H1 (cell line): ENCODE results near the gene SPAG5. TPM values are rescaled to one million over a fixed set of nuclear protein-coding genes. Genes with fewer than 3 reads are reported as not detected.

Experiments
- CBX5 ChIP-seq: fragments of 300-800, 300-1000 bp; sonication (generic); IDR thresholded peaks from 2 replicates; pipeline ENCODE4 v1.7.1; 2016; ENCODE audit warnings: antibody characterized with exemption, low read length, low read depth
- CHD7 ChIP-seq: fragments of 300-600 bp; sonication (generic); IDR thresholded peaks from 2 replicates; pipeline ENCODE4 v1.7.1; 2012; ENCODE audit warnings: low read length, moderate library complexity, mild to moderate bottlenecking, inconsistent platforms; ENCODE audit not compliant: insufficient replicate concordance
- EZH2 ChIP-seq: fragments of 200-600 bp; sonication (generic); IDR thresholded peaks from 2 replicates; pipeline ENCODE4 v1.7.1; 2012; ENCODE audit warnings: low read depth, mild to moderate bottlenecking, moderate library complexity, low read length, inconsistent platforms; ENCODE audit not compliant: severe bottlenecking
- HDAC6 ChIP-seq: IDR thresholded peaks from one replicate; pipeline ENCODE4 v1.7.1; 2012; ENCODE audit warnings: low read depth, mild to moderate bottlenecking, inconsistent platforms, low read length, moderate library complexity
- JUND ChIP-seq: IDR thresholded peaks from 2 replicates; pipeline ENCODE4 v1.6.1; 2011; ENCODE audit warnings: mild to moderate bottlenecking, improper control_type of control experiment, low read length
- RBBP5 ChIP-seq: IDR thresholded peaks from 2 replicates; pipeline ENCODE4 v1.7.1; 2012; ENCODE audit warnings: low read depth, mild to moderate bottlenecking, inconsistent platforms, low read length, moderate library complexity, borderline replicate concordance
- SIX5 ChIP-seq: IDR thresholded peaks from 2 replicates; pipeline ENCODE4 v1.6.1; 2011; ENCODE audit warnings: mild to moderate bottlenecking, low read depth, low read length
- SRF ChIP-seq: IDR thresholded peaks from 2 replicates; pipeline ENCODE4 v1.6.1; 2011; ENCODE audit warnings: mild to moderate bottlenecking, low read depth, low read length, moderate library complexity
- SUZ12 ChIP-seq: fragments of 200-600 bp; sonication (generic); IDR thresholded peaks from 2 replicates; pipeline ENCODE4 v1.6.1; 2012; ENCODE audit warnings: mild to moderate bottlenecking, inconsistent platforms, low read length, moderate library complexity, mixed read lengths
- TAF1 ChIP-seq: IDR thresholded peaks from 2 replicates; pipeline ENCODE4 v1.6.1; 2011; ENCODE audit warnings: mild to moderate bottlenecking, low read depth, low read length
- polyA plus RNA-seq, 7 experiments: library from polyadenylated mRNA; depleted of rRNA in 3 of 7; stranded (reverse) in 5 of 7; unstranded in 2 of 7; fragments of >200 nt in 5 of 7; fragments of 200-250 nt in 2 of 7; gene quantifications; 1 replicate in 5 of 7; 2 replicates in 1 of 7; 4 replicates in 1 of 7; pipeline versions ENCODE4 v1.2.1 to v1.2.3, GENCODE V29; 2011 to 2013; ENCODE audit warnings: missing spikeins in 2 of 7, mixed read lengths in 2 of 7
- total RNA-seq: library from RNA; stranded (reverse); fragmentation: NEBNext Ultra II Directional; extraction: Animal tissue kit (Norgen Biotek cat#: 25700); gene quantifications from 2 replicates; pipeline ENCODE4 v1.2.1, GENCODE V29; 2021

The SPAG5 gene
- total and polyA plus RNA-seq, 2 of the 8 experiments (the other 6 are each of a cell fraction or from before 2014, with no cell fraction given), result 57.1 to 129 TPM

- no peak for TF ChIP-seq CHD7
- TF ChIP-seq JUND, result no peak
- TF ChIP-seq RBBP5, result no peak
- no peak for TF ChIP-seq TAF1
- TF ChIP-seq HDAC6, result no peak
- TF ChIP-seq SUZ12, result no peak
- no peak for TF ChIP-seq SIX5
- no peak for TF ChIP-seq SRF
- no peak for TF ChIP-seq EZH2
- no peak for TF ChIP-seq CBX5
- TF ChIP-seq, all 59 proteins: peak for 0
Observed at GRCh38 chr17:28536532-28537218, 62.1 kb downstream of the SPAG5 start (continued).
